HG03520 (cell line): ENCODE results near the gene PCIF1.
A peak's percentile ranks its signal among the peaks of the same experiment; 100 is the strongest.
"Not testable (repeated sequence)": the region's sequence is repeated elsewhere in the genome, so short reads cannot be mapped to it uniquely, and the experiment has no call there.

Experiments
- ATAC-seq: cut with Tn5 transposase; IDR thresholded peaks from one replicate; pipeline ENCODE4 v1.9.1; 2021; ENCODE audit warnings: mild to moderate bottlenecking, moderate library complexity; ENCODE audit not compliant: unreplicated experiment

PCIF1 gene

GRCh38 chr20:45934586-45935415, at the start of gene PCIF1:
Gene PCIF1, plus strand, starts transcription at chr20:45934683. Its CDS starts 4,317 bp downstream, at chr20:45939000.
- ATAC-seq = peak; percentile 60

- ATAC-seq = no peak
Observed at GRCh38 chr20:45886590-45887345, 47.7 kb upstream of the PCIF1 start.

GRCh38 chr20:45887346-45887715, 47.2 kb upstream of the PCIF1 start, which contains the start of gene SPATA25:
Gene SPATA25, minus strand, starts transcription at chr20:45887622. Its CDS starts 32 bp downstream, at chr20:45887590.
- ATAC-seq = no peak

GRCh38 chr20:45888681-45889080, 45.8 kb upstream of the PCIF1 start:
- no peak for ATAC-seq

DNA sequence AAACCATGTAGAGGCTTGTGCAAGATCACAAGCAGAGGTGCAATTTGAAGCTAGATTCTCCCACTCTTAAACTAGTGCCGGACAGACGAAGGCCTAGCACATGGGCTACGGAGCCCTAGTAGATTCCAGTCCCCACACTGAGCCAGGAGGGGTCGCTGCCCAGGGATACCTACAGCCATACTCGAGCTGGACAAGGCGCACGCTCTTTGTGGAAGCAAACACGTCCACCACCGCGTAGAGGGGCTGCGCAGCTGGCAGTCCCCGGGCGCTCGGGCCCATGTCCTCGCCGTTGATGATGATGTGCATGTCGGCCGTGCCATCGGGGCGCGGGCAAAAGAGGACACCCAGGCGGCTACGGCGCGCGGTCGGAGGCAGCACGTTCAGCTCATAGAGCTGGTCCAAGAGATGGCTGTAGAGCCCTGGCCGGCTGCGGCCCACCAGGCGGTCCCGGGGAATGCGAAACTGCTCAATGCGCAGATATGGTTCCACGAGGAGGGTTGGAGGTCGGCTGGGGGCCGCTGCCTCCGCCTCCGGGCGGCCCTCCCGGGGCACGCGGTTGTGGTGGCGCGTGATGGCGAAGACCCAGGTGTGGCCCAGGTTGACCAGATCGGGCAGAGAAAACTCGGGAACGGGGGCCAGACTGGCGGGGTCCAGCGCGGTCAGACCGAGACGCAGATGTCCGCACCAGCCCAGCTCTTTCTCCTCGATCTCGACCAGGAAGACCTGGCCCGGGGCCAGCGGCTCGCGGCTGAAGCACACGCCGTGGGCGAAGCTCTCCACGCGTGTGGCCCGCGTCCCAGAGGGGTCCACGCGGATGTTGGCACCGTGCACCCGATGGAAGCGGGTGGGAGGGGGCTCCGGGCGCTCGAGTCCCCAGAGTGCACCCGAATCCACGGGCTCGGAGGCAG, 44.2 kb upstream of the PCIF1 start:
- ATAC-seq = peak; percentile 24

DNA sequence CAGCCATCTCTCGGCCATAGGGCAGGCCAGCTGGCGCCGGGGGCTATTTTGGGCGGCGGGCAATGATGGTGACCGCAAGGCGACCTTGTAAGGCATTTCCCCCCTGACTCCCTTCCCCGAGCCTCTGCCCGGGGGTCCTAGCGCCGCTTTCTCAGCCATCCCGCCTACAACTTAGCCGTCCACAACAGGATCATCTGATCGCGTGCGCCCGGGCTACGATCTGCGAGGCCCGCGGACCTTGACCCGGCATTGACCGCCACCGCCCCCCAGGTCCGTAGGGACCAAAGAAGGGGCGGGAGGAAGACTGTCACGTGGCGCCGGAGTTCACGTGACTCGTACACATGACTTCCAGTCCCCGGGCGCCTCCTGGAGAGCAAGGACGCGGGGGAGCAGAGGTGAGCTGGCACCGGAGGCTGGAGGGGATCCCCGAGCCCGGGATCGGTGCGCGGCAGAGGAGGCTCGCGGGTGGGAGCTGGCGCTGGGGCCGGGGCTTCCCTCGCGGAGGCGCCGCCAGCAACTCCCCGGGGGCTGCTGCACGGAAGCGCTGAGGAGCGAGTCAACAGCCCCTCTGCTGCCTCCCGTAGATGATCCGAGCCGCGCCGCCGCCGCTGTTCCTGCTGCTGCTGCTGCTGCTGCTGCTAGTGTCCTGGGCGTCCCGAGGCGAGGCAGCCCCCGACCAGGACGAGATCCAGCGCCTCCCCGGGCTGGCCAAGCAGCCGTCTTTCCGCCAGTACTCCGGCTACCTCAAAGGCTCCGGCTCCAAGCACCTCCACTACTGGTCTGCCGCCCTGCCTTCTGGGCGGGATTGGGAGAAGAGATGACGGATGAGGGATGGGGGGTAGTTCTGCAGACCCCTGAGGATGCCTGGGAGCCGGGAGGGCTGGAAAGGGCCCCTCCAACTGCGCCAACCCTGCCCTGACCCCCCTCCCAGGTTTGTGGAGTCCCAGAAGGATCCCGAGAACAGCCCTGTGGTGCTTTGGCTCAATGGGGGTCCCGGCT, 43.2 kb upstream of the PCIF1 start, which contains the start of the genes CTSA and NEURL2:
CTSA (plus strand) TSS at position 351 of the 999 bp plus-strand sequence; CDS start at position 585, 234 bp downstream.
NEURL2 (minus strand) TSS at position 224 of the 999 bp plus-strand sequence; CDS start at position 7, 217 bp downstream.
- peak; percentile 61 for ATAC-seq

- no peak for ATAC-seq
Observed at GRCh38 chr20:45892049-45892825, 42.2 kb upstream of the PCIF1 start.

GRCh38 chr20:45892828-45893500, 41.5 kb upstream of the PCIF1 start:
- ATAC-seq = no peak

DNA sequence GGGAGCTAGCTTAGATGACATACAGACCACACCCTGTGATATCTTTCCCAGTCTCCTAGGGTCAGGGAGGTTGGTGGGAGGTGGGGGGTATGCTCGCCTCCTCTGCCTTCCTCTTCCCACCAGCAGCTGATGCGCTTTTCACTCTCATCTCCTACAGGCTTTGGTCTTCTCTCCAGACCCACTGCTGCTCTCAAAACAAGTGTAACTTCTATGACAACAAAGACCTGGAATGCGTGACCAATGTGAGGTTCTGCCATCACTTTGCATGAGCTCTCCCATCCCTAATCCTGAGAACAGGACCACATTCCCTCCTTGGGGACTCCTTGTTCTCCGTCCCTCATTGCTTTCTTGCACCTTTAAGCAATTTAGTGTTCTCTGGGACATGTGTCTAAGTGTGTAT, 40.7 kb upstream of the PCIF1 start:
- no peak for ATAC-seq

DNA sequence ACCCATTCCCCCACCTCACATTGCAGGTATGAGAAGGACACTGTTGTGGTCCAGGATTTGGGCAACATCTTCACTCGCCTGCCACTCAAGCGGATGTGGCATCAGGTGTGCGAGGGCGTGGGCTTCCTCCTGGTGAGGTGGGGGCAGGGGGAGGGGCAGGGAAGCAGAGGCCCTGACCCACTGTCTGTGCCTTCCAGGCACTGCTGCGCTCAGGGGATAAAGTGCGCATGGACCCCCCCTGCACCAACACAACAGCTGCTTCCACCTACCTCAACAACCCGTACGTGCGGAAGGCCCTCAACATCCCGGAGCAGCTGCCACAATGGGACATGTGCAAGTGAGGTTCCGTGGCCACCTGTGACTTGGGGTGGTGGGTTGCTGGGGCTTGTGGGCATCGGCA, 39.7 kb upstream of the PCIF1 start:
- ATAC-seq = no peak

DNA sequence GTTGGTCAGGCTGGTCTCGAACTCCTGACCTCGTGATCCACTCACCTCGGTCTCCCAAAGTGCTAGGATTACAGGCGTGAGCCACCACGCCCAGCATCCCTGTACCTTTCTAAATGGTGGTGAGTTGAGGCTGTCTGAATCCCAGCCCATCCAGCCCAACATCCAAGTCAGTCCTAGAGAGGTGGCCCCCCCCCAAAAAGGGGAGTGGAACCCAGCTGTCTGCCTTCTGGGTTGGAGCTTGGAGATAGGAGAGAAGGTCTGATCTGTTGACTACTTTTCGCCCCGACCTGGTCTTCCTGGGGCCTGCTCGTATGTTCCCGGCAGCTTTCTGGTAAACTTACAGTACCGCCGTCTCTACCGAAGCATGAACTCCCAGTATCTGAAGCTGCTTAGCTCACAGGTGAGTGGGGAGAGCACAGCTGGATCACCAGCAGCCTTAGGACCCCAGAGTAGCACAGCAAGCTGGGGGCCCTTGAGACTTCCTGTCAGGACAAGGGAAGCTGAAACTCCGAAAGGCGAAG, 37.8 kb upstream of the PCIF1 start:
- no peak for ATAC-seq

DNA sequence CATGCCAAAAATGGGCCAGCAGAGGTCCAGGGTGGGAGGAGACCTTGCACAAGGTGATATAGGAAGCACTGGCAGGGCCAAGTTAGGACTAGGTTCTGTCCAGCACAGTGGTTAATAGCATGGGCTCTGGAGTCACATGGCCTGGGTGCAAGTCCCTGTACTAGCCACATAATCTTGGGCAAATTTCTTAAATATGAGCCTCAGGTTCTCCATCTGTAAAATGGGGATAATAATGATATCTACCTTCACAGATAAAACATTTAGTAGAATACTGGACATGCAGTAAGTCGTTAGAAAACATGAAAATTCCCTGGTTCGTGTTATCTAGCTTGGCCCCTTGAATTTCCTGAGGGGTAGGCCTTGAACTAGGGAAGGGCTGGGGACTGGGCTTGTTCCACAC, 37.2 kb upstream of the PCIF1 start:
- ATAC-seq = no peak

DNA sequence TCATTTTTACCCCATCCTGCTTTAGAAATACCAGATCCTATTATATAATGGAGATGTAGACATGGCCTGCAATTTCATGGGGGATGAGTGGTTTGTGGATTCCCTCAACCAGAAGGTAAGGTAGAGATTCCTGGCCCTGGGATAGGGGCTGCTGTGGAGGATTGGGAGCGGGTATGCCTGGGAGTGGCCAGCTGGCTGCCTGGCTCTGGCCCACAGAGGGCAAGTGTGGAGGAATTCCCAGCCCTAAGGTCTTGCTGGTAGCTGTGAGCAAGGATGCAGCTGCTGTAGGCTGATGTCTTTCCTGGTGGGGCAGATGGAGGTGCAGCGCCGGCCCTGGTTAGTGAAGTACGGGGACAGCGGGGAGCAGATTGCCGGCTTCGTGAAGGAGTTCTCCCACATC, 36.8 kb upstream of the PCIF1 start:
- ATAC-seq = no peak

GRCh38 chr20:45898285-45898684, 36.2 kb upstream of the PCIF1 start:
- ATAC-seq = no peak

DNA sequence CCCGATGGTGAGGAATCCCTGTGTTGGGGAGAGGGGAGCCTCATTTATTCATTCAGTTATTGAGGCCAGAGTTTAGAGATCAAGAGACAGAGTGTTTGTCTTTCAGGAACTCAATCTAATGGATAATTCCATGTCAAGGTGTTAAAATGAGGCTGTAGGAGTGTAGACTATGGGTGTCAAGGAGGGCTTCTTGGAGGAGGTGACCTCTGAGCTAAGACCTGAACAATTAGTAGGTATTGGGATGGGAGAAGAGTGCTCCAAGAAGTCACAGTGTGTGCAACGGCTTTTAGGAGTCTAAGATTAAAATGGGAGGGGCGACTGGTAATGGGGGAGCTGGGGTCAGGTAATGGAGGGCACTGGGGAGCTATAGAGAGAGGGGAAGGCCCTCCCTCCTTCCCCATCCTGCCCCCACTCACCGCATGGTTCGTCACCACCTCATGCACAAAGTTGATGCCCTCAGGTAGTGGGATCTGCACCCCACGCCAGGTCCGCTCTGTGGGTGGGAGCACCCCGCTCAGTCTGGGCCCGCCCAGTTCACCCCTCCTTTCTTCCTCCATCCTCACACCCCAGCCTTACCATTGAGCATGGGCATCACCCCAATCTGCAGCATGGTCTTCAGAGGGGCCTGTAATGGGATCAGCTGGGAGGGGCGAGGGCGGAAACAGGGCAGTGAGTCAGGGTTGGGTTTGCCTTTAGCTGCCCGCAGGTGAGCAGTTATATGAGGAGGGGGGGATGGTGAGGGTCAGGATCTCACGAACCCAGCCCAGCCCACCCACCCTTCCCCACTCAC, 35.2 kb upstream of the PCIF1 start:
- ATAC-seq = no peak

DNA sequence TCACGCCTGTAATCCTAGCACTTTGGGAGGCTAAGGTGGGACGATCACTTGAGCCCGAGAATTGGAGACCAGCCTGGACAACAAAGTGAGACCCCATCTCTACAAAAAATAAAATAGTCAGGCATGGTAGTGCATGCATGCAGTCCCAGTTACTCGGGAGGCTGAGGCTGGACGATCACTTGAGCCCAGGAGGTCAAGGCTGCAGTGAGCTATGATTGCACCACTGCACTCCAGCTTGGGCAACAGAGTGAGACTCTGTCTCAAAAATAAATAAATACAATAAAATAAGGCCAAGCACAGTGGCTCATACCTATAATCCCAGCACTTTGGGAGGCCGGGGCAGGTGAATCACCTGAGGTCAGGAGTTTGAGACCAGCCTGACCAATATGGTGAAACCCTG, 33.2 kb upstream of the PCIF1 start:
- not testable (repeated sequence) for ATAC-seq

DNA sequence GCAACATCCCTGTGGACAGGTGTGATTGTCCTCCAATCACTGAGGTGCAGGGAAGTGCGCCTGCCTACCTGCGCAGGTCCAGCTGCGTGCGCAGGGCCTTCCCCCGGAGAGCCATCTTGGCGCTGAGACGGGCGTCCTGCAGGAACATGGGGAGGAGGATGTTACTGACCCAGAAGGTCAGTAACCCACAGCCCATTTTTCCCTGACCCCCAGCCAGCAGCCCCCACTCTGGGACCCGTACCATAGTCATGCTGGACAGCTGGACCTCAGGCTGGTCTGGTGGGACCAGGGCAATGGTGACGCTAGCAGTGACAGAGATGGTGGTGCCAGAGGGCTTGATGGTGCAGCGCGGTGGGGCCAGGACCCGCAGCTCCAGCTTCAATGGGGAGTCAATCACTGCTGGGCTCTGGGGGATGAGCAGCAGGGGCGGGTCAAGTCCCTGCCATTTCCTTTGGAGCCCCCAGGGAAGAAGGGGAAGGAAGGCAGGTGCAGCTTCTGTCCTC, 32.2 kb upstream of the PCIF1 start:
- ATAC-seq = no peak
